ENCODE results near the gene STK32C.
"Not testable (repeated sequence)": the region's sequence is repeated elsewhere in the genome, so short reads cannot be mapped to it uniquely, and the experiment has no call there.

The STK32C gene

DNA sequence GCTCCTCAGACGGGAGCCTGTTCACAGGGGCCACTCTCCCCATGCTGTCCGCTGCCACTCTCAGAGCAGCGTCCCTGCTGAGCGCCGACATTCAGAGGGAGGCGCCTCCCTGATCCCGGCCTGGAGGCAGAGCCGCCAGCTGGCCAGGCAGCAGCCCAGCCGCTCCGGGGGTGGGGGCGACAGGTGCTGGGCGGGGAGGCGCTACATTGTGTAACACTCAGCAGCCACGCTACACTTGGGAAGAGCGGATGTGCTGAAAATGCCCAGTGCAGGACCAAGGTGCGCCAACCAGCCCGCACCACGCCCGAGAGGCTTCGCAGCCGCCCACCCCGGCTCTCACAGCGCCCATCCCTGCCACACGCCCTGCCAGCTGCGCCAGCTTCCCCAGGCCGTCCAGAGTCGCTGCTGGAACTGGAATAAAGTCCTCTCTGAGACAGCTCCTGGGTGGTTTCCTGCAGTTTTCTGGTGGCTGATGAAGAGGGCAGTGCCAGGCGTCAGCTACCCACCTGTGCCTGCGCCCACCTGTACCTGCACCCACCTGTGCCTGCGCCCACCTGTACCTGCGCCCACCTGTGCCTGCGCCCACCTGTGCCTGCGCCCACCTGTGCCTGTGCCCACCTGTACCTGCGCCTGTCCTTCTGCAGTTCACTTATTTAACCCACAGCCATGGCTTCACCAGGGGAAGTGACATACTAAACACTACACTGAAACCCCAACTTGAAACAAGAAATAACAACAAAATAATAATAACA is 25.7 kb downstream of the STK32C start:
- DNase-seq (ENCODE audit: low spot score): no peak

GRCh38 chr10:132280646-132281074 is 27.1 kb downstream of the STK32C start:
- no peak for DNase-seq (ENCODE audit: low spot score)

GRCh38 chr10:132279873-132280645 is 27.7 kb downstream of the STK32C start:
- DNase-seq (ENCODE audit: low spot score): no peak

DNA sequence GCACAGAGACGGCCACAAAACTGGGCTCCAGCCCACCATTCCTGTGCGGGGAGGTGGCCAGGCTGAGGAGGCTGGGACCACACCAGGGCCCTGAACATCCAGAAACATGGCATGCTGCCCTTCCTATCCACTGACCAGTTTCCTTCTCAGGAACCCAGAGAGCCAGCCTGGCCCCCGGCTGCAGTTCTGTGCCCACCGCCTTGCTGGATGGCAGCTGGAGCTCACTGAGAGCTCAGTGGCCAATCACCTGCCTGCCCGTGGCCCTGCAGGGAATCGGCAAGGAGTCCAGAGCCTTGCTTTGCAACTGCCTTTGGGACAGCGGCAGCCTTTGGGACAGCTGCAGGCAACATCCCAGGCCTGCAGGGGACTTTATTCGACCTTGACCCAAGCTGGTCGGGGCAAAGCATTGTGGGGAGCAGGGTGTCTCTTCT is 30.4 kb downstream of the STK32C start:
- no peak for DNase-seq (ENCODE audit: low spot score)

DNA sequence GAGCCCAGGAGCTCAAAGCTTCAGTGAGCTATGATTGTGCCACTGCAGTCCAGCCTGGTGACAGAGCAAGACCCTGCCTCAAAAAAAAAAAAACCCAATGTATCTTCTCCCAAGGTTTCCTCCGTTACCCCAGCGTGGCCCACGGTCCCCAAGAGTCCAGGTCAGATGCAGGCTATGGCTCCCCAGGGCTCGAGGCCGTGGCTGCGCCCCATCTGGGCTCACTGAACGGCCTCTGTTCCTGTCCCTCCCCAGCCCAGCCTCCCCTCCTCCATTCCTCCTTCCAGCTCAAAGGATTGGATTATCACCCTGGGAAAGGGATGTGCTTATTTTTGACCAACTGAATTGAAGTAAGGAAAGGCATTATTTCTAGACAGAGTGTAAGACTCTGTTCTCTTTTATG is 31.0 kb downstream of the STK32C start:
- no peak for DNase-seq (ENCODE audit: low spot score)

- no peak for DNase-seq (ENCODE audit: low spot score)
Observed at GRCh38 chr10:132276179-132276675, 31.5 kb downstream of the STK32C start.

DNA sequence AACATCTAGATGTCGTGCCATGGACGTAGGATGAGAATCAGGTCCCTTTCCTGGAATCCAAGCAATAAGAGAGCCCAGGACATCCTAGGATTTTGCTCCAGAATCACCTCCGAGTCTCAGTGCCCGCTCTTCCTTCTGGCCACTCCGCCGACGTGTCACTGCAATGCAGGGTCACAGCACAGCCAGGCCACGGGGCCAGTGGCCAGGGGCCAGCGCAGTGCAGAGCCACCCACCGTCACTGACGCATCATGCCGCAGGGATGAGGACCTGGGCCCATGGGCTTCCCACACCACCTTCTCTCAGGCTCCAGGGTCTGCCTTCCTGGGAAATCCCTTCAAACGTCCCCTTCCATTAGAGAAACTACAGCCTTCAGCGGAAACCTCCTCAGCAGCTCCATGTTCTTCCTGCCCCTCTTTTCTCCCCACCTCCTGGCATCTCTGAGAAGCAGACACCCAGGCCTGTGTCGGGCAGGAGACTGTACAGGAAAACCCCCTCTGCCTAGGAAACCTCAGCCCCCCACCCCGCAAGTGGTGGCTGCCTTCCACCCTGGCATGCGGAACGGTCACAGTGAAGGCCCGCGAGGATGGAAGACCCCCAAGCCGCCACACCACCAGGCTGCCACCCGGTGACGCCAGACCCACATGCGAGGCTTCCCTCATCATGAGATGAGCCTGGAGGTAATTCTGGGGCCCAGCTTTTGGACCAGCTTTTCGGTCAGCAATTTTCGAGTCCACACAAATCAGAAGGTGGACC is 32.1 kb downstream of the STK32C start:
- DNase-seq (ENCODE audit: low spot score): no peak

GRCh38 chr10:132274986-132275385 is 32.8 kb downstream of the STK32C start:
- no peak for DNase-seq (ENCODE audit: low spot score)

DNA sequence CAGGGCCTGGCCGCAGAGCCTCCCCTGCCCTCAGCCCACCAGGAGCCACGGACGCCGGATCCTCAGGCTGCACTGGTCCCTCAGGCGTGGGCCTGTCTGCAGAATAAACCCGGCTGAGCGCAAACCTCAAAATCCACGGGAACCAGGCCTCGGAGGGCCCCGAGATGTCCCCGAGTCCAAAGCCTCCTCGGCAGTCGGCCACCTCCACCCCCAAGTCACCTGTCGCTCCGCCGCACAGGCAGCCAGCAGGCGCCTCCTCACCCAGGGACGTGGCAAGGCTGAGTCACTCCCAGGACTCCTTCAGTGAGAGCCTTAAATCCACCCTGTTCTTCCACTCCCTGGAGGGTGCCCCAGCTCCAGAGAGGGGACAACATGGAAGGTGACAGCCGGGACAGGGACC is 33.2 kb downstream of the STK32C start:
- no peak for DNase-seq (ENCODE audit: low spot score)

- no peak for DNase-seq (ENCODE audit: low spot score)
Observed at GRCh38 chr10:132273966-132274365, 33.8 kb downstream of the STK32C start.

GRCh38 chr10:132273304-132273944 is 34.3 kb downstream of the STK32C start:
- DNase-seq (ENCODE audit: low spot score): no peak

DNA sequence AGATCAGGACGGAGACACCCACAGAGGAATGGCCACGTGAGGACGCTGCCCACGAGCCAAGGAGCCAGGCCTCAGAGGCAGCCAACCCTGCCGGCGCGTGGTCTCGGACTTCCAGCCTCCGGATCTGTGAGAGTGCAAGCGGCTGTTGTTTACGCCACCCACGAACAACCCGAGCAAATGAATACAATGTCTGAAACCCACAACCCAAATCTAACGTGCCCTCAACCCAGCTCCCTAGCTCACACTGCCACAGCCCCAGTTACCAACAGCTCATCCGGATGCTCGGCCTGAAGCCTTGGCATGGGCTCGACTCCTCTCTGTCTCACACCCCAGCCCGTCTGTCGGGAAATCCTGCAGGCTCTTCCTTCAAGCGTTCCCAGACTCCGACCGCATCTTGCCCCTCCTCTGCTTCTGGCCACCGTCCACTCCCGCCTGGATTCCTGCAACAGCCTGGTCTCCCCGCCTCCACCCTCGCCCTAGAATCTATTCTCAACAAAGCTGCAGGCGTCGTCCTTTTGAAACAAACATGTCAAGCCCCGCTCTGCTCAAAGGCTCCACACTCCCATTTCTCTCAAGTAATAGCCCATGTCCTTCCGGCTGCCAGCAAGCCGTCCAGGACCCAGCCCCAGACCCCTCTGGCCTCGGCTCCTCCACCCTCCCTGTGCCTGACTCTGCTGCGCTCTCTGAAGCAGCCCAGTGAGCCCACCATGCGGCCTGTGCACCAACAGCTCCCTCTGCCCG is 35.3 kb downstream of the STK32C start:
- DNase-seq (ENCODE audit: low spot score): no peak

DNA sequence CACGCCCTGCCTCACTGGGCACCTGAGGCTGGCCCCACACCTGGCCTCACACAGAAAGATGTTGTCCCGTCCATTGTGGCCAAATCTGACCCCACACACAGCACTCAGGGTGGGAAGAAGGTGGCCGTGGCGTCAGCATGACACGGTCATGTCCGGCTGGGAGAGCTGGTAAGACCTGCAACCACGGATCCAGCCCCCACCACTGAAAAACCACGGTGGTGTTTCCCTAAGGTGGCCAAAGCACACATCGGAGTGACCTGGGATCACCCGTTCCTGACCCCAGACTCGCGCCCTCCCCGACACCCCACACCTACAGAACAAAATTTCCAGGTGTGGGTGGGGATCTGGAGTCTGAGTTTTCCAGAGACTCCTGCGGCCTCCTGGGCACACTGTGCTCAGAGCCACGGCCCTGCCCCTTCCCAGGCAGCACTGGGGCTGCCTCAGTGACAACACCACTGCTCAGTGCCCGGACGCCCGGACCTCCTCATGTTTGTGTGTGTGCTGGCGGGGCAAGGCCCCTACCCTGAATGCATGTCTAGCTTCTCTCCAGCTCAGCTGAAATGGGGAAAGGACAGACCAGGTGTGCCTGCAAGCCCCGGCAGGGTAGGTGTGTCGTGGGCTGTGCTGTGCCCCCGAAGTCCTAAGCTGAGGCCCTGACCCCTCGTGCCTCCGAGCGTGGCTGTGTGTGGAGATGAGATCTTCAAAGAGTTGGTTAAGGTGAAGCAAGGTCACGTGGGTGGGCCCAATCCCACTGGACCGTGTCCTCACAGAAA is 36.1 kb downstream of the STK32C start:
- no peak for DNase-seq (ENCODE audit: low spot score)

- no peak for DNase-seq (ENCODE audit: low spot score)
Observed at GRCh38 chr10:132270721-132271457, 36.9 kb downstream of the STK32C start.

GRCh38 chr10:132270256-132270655 is 37.5 kb downstream of the STK32C start:
- DNase-seq (ENCODE audit: low spot score): no peak

DNA sequence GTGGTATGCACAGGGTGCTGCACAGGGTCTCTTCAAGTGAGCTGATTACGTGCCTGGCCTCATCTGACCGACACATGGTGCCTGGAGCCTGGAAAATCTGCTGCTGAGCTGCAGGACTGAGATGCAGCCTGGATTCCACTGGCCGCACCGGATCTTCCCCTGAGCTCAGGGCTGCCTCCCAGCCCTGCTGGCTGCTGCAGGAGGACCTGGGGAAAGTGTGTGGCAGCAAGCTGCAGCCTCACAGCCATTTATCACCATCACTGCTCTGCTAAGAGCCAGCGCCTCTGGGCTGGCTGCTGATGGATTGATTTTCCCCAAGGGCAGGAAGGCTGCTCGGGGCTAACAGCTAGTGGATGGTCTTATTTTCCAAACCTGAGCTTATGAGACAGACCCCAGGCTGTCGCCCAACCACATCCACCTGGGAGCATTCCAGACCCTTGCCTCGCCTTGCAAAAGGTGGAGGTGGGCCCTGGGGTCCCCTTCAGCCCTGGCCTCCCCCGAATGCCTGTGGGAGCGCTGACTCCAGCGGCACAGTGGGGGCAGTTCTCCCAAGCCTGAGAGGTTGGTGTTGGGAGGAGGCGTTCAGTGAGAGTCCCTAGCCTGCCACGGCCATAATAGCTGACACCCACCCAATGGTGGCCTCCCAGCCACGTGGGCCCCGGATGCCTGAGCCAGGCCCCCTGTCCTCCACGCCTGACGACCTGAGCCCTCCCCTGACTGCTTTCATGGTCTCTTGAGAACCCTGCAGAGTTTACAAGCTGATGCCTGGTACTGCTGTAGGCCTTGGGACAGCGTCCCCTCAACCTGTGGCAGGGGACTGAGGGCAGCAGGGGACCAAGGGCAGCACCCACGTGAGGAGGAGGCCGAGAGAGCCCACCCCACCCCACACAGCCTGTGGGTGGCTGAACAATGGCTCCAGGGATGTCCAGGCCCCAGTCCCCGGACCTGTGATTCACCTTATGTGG is 38.2 kb downstream of the STK32C start:
- no peak for DNase-seq (ENCODE audit: low spot score)

DNA sequence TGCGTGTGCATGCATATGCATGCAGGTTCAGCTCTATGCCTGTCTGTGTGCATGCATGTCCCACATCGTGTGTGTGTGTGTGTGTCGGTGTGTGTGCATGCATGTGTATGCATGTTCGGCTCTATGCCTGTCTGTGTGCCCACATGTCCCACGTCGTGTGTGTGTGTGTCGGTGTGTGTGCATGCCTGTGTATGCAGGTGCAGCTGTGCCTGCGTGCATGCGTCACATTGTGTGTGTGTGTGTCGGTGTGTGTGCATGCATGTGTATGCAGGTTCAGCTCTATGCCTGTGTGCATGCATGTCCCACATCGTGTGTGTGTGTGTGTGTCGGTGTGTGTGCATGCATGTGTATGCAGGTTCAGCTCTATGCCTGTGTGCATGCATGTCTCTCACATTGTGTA is 39.8 kb downstream of the STK32C start:
- not testable (repeated sequence) for DNase-seq (ENCODE audit: low spot score)

GRCh38 chr10:132266594-132267161 is 41.1 kb downstream of the STK32C start:
- DNase-seq (ENCODE audit: low spot score): no peak

Measured in activated CD4-positive, alpha-beta T cell treated with anti-CD3 and anti-CD28 coated beads, Interleukin-2, Interleukin-4, amounts not matched to agents 100 ng/mL and 50 ng/mL, durations not matched to agents 16 hours and 8 hours (primary cell).